Measurements from ENCODE around the gene PLOD2.

- TF ChIP-seq POLR2A (IDR thresholded peaks at IDR 0.05; ENCODE audit: low read depth, low read length) (no peak), CTCF (conservative IDR thresholded peaks at IDR 0.05; ENCODE audit: low read depth, low read length) (no peak), RAD21 (IDR thresholded peaks at IDR 0.05; ENCODE audit: low read length) (no peak), CEBPB (IDR thresholded peaks at IDR 0.05; ENCODE audit: low read depth, low read length) (no peak), USF2 (IDR thresholded peaks at IDR 0.05; ENCODE audit: low read depth, low read length) (no peak), RCOR1 (IDR thresholded peaks at IDR 0.05; ENCODE audit: insufficient replicate concordance, low read length) (no peak), SMC3 (IDR thresholded peaks at IDR 0.05; ENCODE audit: low read depth, low read length) (no peak), BHLHE40 (IDR thresholded peaks at IDR 0.05; ENCODE audit: low read depth, low read length) (no peak), NFE2L2 (IDR thresholded peaks at IDR 0.05; ENCODE audit: low read depth, low read length) (no peak), MAZ (IDR thresholded peaks at IDR 0.05; ENCODE audit: borderline replicate concordance, low read depth, low read length) (no peak)
Measured at GRCh38 chr3:146157325-146158060, 3.5 kb downstream of the PLOD2 start.

Measured in IMR-90 (cell line).